Body of pancreas (tissue), 4 donors: ENCODE measurements around the gene SH3BP1.

Source experiments
- CTCF ChIP-seq, 7 experiments: fragments of 450-650 bp in 4 of 7; fragments of 200-600 bp in 3 of 7; sonication (generic) in 3 of 7; IDR thresholded peaks; one replicate each; pipeline ENCODE4 v1.5.1; 2016 to 2019; ENCODE audit warnings: antibody characterized with exemption in 7 of 7
- POLR2A ChIP-seq, 3 donors: fragments of 450-650 bp; IDR thresholded peaks; one replicate each; pipeline ENCODE4 v1.6.1; 2016; ENCODE audit warnings: antibody characterized with exemption in 3 of 3, mild to moderate bottlenecking in 2 of 3

DNA sequence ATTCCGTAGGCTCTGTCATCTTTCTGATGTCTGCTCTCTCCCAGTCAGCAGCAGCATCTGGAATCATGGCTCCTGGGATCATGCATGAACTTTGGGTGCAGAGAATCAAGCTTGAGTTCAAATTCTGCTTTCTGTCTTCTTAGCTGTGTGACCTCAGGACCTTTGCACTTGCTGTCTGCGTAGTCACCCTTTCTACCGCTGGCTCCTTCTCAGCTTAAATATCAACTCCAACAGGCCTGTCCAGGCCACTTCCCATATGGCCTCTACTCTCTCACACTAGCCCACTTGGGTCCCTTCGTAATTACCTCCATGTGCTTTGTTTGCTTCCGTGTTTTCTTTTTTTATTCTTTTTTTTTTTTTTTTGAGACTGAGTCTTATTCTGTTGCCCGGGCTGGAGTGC, 35.4 kb upstream of the SH3BP1 start:
- no peak for TF ChIP-seq CTCF (IDR thresholded peaks at IDR 0.05)
- TF ChIP-seq POLR2A (IDR thresholded peaks at IDR 0.05), result no peak
